MCF 10A (cell line): ENCODE data around the gene SGK1. TPM values are rescaled to one million over a fixed set of nuclear protein-coding genes. Genes with fewer than 3 reads are reported as not detected.

Source experiments
- BruUV-seq: library from RNA; stranded (reverse); fragments of 400-500 nt; replicated peaks from 2 replicates; lab custom pipeline; 2021; lab: Mats Ljungman, UMichigan
- CTCF ChIA-PET: fragments of 300-600 bp; sonication (Branson Sonifier 250); formaldehyde crosslinking; extraction: SDS; loops from one replicate; lab custom pipeline; 2021; ENCODE audit warnings: antibody characterized with exemption, inconsistent platforms; lab: Yijun Ruan, JAX
- POLR2A ChIA-PET: fragments of 300-600, 350-650 bp; sonication (Branson Sonifier 250); formaldehyde crosslinking; extraction: SDS; loops from one replicate; lab custom pipeline; 2020; ENCODE audit warnings: antibody characterized with exemption, inconsistent platforms; lab: Yijun Ruan, JAX
- DNase-seq: peaks from one replicate; pipeline ENCODE4 v3.0.0-alpha.2; 2018; ENCODE audit not compliant: unreplicated experiment
- H3K27ac Mint-ChIP-seq: one replicate; pipeline ENCODE4 v1.8.0; 2022; ENCODE audit warnings: mild to moderate bottlenecking, low read depth, mixed read lengths; ENCODE audit not compliant: unreplicated experiment
- H3K27me3 Mint-ChIP-seq: one replicate; pipeline ENCODE4 v1.8.0; 2022; ENCODE audit warnings: mixed read lengths; ENCODE audit not compliant: insufficient read depth, unreplicated experiment
- H3K36me3 Mint-ChIP-seq: one replicate; pipeline ENCODE4 v1.8.0; 2022; ENCODE audit warnings: mild to moderate bottlenecking, moderate library complexity, mixed read lengths; ENCODE audit not compliant: insufficient read depth, unreplicated experiment
- H3K4me1 Mint-ChIP-seq: one replicate; pipeline ENCODE4 v1.8.0; 2022; ENCODE audit warnings: mixed read lengths; ENCODE audit not compliant: insufficient read depth, unreplicated experiment
- H3K4me3 Mint-ChIP-seq: one replicate; pipeline ENCODE4 v1.8.0; 2022; ENCODE audit warnings: mild to moderate bottlenecking, moderate library complexity, mixed read lengths; ENCODE audit not compliant: unreplicated experiment
- H3K9me3 Mint-ChIP-seq: one replicate; pipeline ENCODE4 v1.8.0; 2022; ENCODE audit warnings: mixed read lengths; ENCODE audit not compliant: unreplicated experiment
- intact Hi-C: fragments of 100-400 bp; cut with micrococcal nuclease; formaldehyde crosslinking; loops from 2 replicates; pipeline ENCODE4 v1.14.1; 2022
- total RNA-seq: library from RNA; stranded (reverse); gene quantifications from 2 replicates; pipeline ENCODE4 v1.2.3, GENCODE V29; 2022
- TF ChIP-seq, protein P1 (sequence below): fragments of 200-600 bp; IDR thresholded peaks from one replicate; pipeline ENCODE4 v1.8.0; 2022; ENCODE audit warnings: antibody characterized with exemption, mild to moderate bottlenecking; ENCODE audit not compliant: unreplicated experiment

Gene SGK1
- total RNA-seq, 1 experiment from 2014 or later, result 30.8 TPM

DNA sequence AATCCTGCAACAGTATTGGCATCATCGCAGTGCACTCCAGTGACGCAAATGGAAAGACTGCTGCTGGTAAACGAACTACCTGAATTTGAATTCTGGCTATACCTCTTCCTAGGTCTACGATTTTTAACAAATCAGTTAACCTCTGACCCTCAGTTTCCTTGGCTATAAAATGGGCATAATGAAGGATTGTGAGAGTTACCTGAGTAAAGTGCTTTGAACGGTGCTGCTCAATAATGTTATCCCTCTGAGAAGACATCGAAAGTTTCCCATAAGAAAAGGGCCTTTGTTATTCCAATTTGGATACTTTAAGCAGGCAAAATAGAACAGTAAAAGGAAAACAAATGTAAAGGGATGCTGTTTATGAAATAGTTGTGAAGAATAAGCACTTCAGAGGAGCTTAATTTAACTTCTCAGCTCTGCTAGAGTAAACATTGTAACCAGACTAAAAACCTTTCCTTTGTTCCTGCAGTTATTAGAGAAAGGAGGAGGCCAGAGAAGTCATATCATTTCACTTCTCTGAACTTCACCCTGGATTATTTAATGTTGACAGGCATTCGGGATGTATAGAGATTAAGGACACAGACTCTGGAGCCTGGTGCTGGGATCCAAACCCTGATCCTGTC, 5.8 kb downstream of the SGK1 start:
- TF ChIP-seq, protein P1, sequence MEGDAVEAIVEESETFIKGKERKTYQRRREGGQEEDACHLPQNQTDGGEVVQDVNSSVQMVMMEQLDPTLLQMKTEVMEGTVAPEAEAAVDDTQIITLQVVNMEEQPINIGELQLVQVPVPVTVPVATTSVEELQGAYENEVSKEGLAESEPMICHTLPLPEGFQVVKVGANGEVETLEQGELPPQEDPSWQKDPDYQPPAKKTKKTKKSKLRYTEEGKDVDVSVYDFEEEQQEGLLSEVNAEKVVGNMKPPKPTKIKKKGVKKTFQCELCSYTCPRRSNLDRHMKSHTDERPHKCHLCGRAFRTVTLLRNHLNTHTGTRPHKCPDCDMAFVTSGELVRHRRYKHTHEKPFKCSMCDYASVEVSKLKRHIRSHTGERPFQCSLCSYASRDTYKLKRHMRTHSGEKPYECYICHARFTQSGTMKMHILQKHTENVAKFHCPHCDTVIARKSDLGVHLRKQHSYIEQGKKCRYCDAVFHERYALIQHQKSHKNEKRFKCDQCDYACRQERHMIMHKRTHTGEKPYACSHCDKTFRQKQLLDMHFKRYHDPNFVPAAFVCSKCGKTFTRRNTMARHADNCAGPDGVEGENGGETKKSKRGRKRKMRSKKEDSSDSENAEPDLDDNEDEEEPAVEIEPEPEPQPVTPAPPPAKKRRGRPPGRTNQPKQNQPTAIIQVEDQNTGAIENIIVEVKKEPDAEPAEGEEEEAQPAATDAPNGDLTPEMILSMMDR, result no peak
- ChIA-PET POLR2A (no interaction called here), CTCF (interaction anchor here (1.4 kb wide), 1 partner anchor 15 kb away, joined by 4 read pairs; no protein-coding TSS in a partner anchor)
- no peak overlapping the region for H3K4me3 Mint-ChIP-seq
- H3K9me3 Mint-ChIP-seq, result no peaks in the 10 kb centered on the region
- H3K27me3 Mint-ChIP-seq, result no peaks in the 10 kb centered on the region
- no TSS peak for BruUV-seq
- H3K27ac Mint-ChIP-seq, result no peak overlapping the region
- H3K4me1 Mint-ChIP-seq, result no peaks in the 10 kb centered on the region
- no peak for DNase-seq
- intact Hi-C loops, result no loop called here
- no peaks in the 10 kb centered on the region for H3K36me3 Mint-ChIP-seq

DNA sequence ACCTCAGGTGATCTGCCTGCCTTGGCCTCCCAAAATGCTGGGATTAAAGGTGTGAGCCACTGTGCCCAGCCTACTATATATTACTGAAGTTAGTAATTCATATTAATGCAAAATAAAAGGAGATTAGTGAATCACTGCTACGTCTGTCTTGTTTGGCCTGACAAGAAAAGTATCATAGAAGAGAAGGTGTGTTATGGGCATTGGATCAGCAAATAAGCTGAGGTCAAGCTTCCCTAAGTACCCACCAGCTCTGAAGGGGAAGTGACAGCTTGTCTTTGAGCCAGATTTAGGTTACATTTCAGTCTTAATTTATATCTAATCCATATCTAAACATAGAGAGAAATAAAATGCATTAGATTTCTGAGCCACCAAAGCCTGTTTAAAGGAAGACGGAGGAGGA, 7.1 kb downstream of the SGK1 start:
- no peaks in the 10 kb centered on the region for H3K9me3 Mint-ChIP-seq
- H3K27me3 Mint-ChIP-seq, result no peaks in the 10 kb centered on the region
- intact Hi-C loops, result no loop called here
- CTCF ChIA-PET, result no interaction called here
- H3K4me1 Mint-ChIP-seq, result no peaks in the 10 kb centered on the region
- BruUV-seq, result no TSS peak
- H3K4me3 Mint-ChIP-seq, result no peak overlapping the region
- POLR2A ChIA-PET, result interaction anchor here (0.7 kb wide), 1 partner anchor 14 kb away, joined by 3 read pairs; no protein-coding TSS in a partner anchor
- DNase-seq, result no peak
- H3K27ac Mint-ChIP-seq, result no peak overlapping the region
- H3K36me3 Mint-ChIP-seq, result no peaks in the 10 kb centered on the region
- TF ChIP-seq, protein P1, result no peak

DNA sequence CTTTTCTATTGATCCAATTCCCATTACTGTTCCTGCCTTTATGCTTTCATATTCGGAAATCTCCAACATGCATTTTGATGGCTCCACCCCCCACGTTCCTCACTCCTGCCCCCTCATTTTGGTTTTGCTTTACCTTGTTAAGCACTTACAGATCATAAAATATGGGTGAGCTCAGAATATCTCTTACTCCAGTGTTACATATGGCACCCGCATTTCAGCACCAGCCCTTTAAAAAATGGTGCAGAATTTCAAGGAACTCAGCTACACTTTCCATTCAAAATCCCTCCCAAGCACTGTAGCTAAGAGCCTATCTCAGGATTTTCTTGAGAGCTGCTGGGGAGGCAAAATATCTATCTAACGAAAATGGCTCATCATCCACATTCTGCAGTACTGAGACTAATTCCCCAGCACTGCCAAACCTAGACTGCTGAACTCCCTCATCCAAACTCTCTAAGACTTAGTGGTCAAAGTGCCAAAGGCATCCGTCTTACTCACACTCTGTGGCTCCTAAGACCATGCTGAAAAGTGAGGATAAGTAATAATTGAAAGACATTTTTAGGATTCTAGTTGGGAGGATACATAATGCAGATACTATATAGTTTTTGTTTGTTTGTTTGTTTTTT, 7.8 kb downstream of the SGK1 start:
- Mint-ChIP-seq H3K4me3 (no peak overlapping the region), H3K9me3 (no peaks in the 10 kb centered on the region), H3K36me3 (no peaks in the 10 kb centered on the region), H3K27me3 (no peaks in the 10 kb centered on the region), H3K27ac (no peak overlapping the region), H3K4me1 (no peaks in the 10 kb centered on the region)
- DNase-seq, result no peak
- POLR2A ChIA-PET, result interaction anchor here (1.0 kb wide), 1 partner anchor 42 kb away, joined by 3 read pairs; no protein-coding TSS in a partner anchor
- intact Hi-C loops, result no loop called here
- TF ChIP-seq, protein P1, result no peak
- BruUV-seq, result no TSS peak
- CTCF ChIA-PET, result interaction anchor here (0.6 kb wide), 1 partner anchor 118 kb away, joined by 4 read pairs; no protein-coding TSS in a partner anchor

DNA sequence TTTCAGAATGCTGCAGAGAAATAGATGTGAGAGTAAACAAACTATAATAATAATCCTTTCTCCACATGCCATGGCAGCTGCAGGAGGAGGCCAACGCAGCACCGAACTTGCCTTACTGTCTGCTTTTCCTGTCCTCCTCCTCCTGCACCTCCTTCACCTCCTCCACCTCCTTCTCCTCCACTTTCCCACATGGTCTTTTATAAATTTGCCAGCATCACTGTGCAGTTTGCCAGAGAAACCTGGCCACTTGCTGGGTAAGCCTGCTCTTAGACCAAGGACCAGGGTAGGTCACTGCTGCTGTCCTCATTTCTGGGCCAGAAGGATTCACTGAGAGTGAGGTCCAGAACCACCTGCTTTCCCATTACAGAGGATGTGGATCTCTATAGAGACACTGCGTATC, 8.7 kb downstream of the SGK1 start:
- TF ChIP-seq, protein P1, result no peak
- POLR2A ChIA-PET, result interaction anchor here (0.7 to 1.0 kb wide), 2 partner anchors 9 to 43 kb away, joined by 3 read pairs; no protein-coding TSS in a partner anchor

More for the DNA sequence above, 8.7 kb downstream of the SGK1 start:
- H3K36me3 Mint-ChIP-seq, result no peaks in the 10 kb centered on the region
- H3K4me3 Mint-ChIP-seq, result no peak overlapping the region
- DNase-seq, result no peak
- BruUV-seq, result no TSS peak
- H3K27ac Mint-ChIP-seq, result no peak overlapping the region
- H3K9me3 Mint-ChIP-seq, result no peaks in the 10 kb centered on the region
- no peaks in the 10 kb centered on the region for H3K27me3 Mint-ChIP-seq
- CTCF ChIA-PET, result interaction anchor here (0.7 to 1.0 kb wide), 2 partner anchors 63 to 259 kb away, joined by 3 to 4 read pairs; no protein-coding TSS in a partner anchor
- intact Hi-C loops, result no loop called here
- no peaks in the 10 kb centered on the region for H3K4me1 Mint-ChIP-seq
